Colonic mucosa (tissue), 4 donors: ENCODE measurements around the gene SH2D3C. TPM values are rescaled to one million over a fixed set of nuclear protein-coding genes. Genes with fewer than 3 reads are reported as not detected.

Experiments used
- DNase-seq: peaks from one replicate; pipeline ENCODE4 v3.0.0-alpha.2; 2020
- H3K27ac ChIP-seq: fragments of 200-600 bp; one replicate; pipeline ENCODE4 v1.8.0; 2021
- H3K27me3 ChIP-seq: fragments of 200-600 bp; one replicate; pipeline ENCODE4 v1.8.0; 2021
- H3K36me3 ChIP-seq: fragments of 200-600 bp; one replicate; pipeline ENCODE4 v1.8.0; 2021
- H3K4me1 ChIP-seq: fragments of 200-600 bp; one replicate; pipeline ENCODE4 v1.8.0; 2021; ENCODE audit warnings: mild to moderate bottlenecking
- H3K4me3 ChIP-seq: fragments of 200-600 bp; one replicate; pipeline ENCODE4 v1.8.0; 2021
- H3K9ac ChIP-seq, 2 donors: one replicate each; pipeline ENCODE4 v1.7.0; 2013; ENCODE audit warnings: control low read depth in 2 of 2, low read depth in 2 of 2, low read length in 2 of 2
- H3K9me3 ChIP-seq: fragments of 200-600 bp; one replicate; pipeline ENCODE4 v1.8.0; 2021
- CTCF ChIP-seq: fragments of 200-600 bp; IDR thresholded peaks from one replicate; pipeline ENCODE4 v1.8.0; 2022; ENCODE audit warnings: antibody characterized with exemption, mild to moderate bottlenecking
- intact Hi-C: fragments of 100-400 bp; cut with DNase I; formaldehyde crosslinking; loops from one replicate; pipeline ENCODE4 v1.14.1; 2022
- total RNA-seq, 2 donors: library from RNA; stranded (reverse); fragmentation: NEBNext Ultra II Directional in 1 of 2; extraction: Animal tissue kit (Norgen Biotek cat#: 25700) in 1 of 2; gene quantifications; one replicate each; pipeline ENCODE4 v1.2.1, GENCODE V29; 2021
- donor health status: healthy.
- donor health status: DM: no; HTN: no; CAD: no.
- donor health status: DM: no; HTN: no; CAD: no.

SH2D3C gene
- total RNA-seq, 2 donors from 2014 or later: 3.5 TPM

GRCh38 chr9:127813686-127814226 is 35.3 kb upstream of the SH2D3C start:
- Histone ChIP-seq H3K36me3 (no peaks in the 10 kb centered on the region), H3K27me3 (no peaks in the 10 kb centered on the region), H3K9me3 (no peaks in the 10 kb centered on the region), H3K27ac (no peak overlapping the region), H3K4me1 (no peaks in the 10 kb centered on the region), H3K9ac (no peak overlapping the region), H3K4me3 (no peak overlapping the region)
- intact Hi-C loops: no loop called here
- DNase-seq: no peak
- no peak for TF ChIP-seq CTCF

GRCh38 chr9:127812936-127813675 is 34.6 kb upstream of the SH2D3C start:
- DNase-seq: no peak
- Histone ChIP-seq H3K9me3 (no peaks in the 10 kb centered on the region), H3K27me3 (no peaks in the 10 kb centered on the region), H3K9ac (no peak overlapping the region), H3K4me1 (no peaks in the 10 kb centered on the region), H3K36me3 (no peaks in the 10 kb centered on the region), H3K4me3 (no peak overlapping the region), H3K27ac (no peak overlapping the region)
- intact Hi-C loops: no loop called here
- TF ChIP-seq CTCF: no peak

- no peak overlapping the region for H3K27ac ChIP-seq
- intact Hi-C loops: no loop called here
These were observed 33.5 kb upstream of the SH2D3C start for GRCh38 chr9:127812011-127812410.

GRCh38 chr9:127810378-127811187 is 32.1 kb upstream of the SH2D3C start:
- no peak overlapping the region for H3K4me3 ChIP-seq
- no peaks in the 10 kb centered on the region for H3K4me1 ChIP-seq
- H3K36me3 ChIP-seq: no peaks in the 10 kb centered on the region
- intact Hi-C loops: no loop called here
- no peaks in the 10 kb centered on the region for H3K9me3 ChIP-seq
- no peak overlapping the region for H3K27ac ChIP-seq
- no peaks in the 10 kb centered on the region for H3K27me3 ChIP-seq
- no peak for TF ChIP-seq CTCF
- H3K9ac ChIP-seq: no peak overlapping the region
- no peak for DNase-seq

More at GRCh38 chr9:127812011-127812410, 33.5 kb upstream of the SH2D3C start:
- no peak overlapping the region for H3K9ac ChIP-seq
- TF ChIP-seq CTCF: no peak
- no peaks in the 10 kb centered on the region for H3K36me3 ChIP-seq
- H3K4me3 ChIP-seq: no peak overlapping the region
- H3K27me3 ChIP-seq: no peaks in the 10 kb centered on the region
- no peaks in the 10 kb centered on the region for H3K9me3 ChIP-seq
- no peak for DNase-seq
- H3K4me1 ChIP-seq: no peaks in the 10 kb centered on the region

- Histone ChIP-seq H3K27ac (no peak overlapping the region), H3K36me3 (no peaks in the 10 kb centered on the region), H3K27me3 (no peaks in the 10 kb centered on the region), H3K4me1 (no peaks in the 10 kb centered on the region), H3K4me3 (peak overlapping the region; percentile 11), H3K9me3 (no peaks in the 10 kb centered on the region), H3K9ac (peak overlapping the region; percentile 35 to 41)
- intact Hi-C loops: loop anchor here (10.0 kb wide), 1 partner anchor 65 kb away; the partner anchor contains the start of gene AK1
- peak; percentile 78 for DNase-seq
- no peak for TF ChIP-seq CTCF
These were observed 31.3 kb upstream of the SH2D3C start for GRCh38 chr9:127809540-127810377.
